ENCODE results near the gene PANX3.

Gene PANX3, protein sequence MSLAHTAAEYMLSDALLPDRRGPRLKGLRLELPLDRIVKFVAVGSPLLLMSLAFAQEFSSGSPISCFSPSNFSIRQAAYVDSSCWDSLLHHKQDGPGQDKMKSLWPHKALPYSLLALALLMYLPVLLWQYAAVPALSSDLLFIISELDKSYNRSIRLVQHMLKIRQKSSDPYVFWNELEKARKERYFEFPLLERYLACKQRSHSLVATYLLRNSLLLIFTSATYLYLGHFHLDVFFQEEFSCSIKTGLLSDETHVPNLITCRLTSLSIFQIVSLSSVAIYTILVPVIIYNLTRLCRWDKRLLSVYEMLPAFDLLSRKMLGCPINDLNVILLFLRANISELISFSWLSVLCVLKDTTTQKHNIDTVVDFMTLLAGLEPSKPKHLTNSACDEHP

DNA sequence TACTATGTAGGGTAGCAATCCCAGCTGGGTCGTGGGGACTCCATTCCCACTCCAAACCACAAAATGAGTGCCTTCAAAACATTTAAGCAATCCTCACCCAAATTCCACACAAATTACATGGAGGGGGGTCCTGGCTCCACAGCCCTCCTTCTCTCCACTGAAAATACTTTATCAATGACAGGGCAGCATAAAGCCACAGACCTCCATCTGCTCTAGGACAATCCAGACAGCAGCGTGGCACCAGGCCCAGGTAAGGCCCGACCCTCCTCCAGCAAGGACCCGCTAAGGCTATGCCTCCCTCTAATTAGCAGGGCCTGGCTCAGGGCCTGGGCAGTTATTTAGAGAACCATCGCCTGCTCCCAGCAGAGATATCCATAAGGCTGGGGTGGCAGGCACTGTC, at the start of gene PANX3:
PANX3 (plus strand) TSS at position 365 of the 400 bp plus-strand sequence. CDS start 129 bp downstream, outside the sequence.
- H3K4me1 Mint-ChIP-seq (ENCODE audit: low read depth), result peaks cover 7% of the 10 kb centered on the region
- H3K4me3 Mint-ChIP-seq, result no peak within 1 kb of the TSS
- no peak for DNase-seq
- H3K27me3 Mint-ChIP-seq, result peaks cover 2% of the 10 kb centered on the region
- H3K27ac Mint-ChIP-seq, result peak within 1 kb of the TSS; percentile 71
- H3K9me3 Mint-ChIP-seq, result no peaks in the 10 kb centered on the region
- H3K36me3 Mint-ChIP-seq (ENCODE audit: low read depth), result no peaks in the 10 kb centered on the region

DNA sequence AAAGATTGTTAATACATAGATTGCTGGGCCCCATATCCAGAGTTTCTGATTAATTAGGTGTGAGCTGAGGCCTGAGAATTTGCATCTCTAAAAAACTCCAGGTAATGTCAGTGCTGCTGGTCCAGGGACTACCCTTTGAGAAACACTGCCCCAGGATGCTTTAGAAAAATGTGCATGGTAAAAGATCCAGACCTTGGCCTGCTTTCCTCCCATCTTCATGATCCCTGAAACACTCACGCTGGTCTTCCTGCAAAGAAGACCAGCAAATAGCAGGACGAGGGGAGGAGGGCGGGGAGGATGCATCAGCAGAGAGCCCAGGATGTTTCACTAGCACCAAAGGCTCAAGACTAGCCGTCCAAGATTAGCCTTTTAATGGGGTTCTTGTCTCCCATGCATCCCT, 41.5 kb upstream of the PANX3 start, which contains the start of gene OR8A1:
OR8A1 (plus strand) TSS at position 301 of the 400 bp plus-strand sequence. CDS start 123 bp downstream, outside the sequence.
- DNase-seq, result no peak
- Mint-ChIP-seq H3K4me1 (ENCODE audit: low read depth) (no peaks in the 10 kb centered on the region), H3K9me3 (no peaks in the 10 kb centered on the region), H3K4me3 (no peak within 1 kb of the TSS), H3K27ac (no peak within 1 kb of the TSS), H3K27me3 (peaks cover 20% of the 10 kb centered on the region), H3K36me3 (ENCODE audit: low read depth) (no peaks in the 10 kb centered on the region)

DNA sequence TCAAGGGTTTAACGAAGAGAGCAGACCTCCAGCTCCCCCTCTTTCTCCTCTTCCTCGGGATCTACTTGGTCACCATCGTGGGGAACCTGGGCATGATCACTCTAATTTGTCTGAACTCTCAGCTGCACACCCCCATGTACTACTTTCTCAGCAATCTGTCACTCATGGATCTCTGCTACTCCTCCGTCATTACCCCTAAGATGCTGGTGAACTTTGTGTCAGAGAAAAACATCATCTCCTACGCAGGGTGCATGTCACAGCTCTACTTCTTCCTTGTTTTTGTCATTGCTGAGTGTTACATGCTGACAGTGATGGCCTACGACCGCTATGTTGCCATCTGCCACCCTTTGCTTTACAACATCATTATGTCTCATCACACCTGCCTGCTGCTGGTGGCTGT, 41.1 kb upstream of the PANX3 start:
- DNase-seq, result no peak
- H3K4me1 Mint-ChIP-seq (ENCODE audit: low read depth), result no peaks in the 10 kb centered on the region
- no peak overlapping the region for H3K27ac Mint-ChIP-seq
- peaks cover 22% of the 10 kb centered on the region for H3K27me3 Mint-ChIP-seq
- H3K36me3 Mint-ChIP-seq (ENCODE audit: low read depth), result no peaks in the 10 kb centered on the region
- H3K9me3 Mint-ChIP-seq, result no peaks in the 10 kb centered on the region
- H3K4me3 Mint-ChIP-seq, result no peak overlapping the region

DNA sequence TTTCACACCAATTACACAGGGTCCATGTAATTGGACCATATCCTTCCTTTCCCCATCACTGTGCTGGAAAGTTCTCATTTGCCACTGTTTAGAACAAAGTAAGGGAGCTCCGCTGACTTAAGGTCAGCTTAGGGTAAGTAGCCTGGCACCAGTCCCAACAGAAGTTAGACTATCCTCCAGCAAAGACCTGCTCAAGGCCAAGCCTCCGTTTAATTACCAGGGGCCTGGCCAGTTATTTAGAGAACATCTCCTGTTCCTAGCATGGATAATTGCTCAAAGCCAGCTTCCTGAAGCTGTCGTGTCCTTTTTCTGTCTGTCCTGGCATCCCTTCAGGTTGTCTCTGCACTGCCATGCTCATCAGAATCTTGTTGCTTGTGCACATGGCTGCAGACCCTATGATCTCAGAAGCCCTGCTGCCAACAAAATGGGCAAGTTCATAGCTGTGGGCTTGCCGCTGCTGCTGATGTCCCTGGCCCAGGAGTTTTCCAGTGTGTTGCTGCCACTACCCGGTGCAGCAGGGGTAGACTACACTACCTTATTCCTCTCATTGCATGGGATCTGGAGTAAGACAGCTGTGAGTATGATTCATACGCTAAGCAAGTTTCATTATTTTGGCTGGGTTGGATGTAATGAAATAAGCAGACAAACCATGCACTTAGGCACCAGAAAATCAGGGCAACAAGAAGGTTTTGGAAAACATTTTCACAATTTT, 33.4 kb upstream of the PANX3 start:
- Mint-ChIP-seq H3K9me3 (no peaks in the 10 kb centered on the region), H3K4me3 (no peak overlapping the region), H3K4me1 (ENCODE audit: low read depth) (no peaks in the 10 kb centered on the region), H3K36me3 (ENCODE audit: low read depth) (no peaks in the 10 kb centered on the region), H3K27ac (no peak overlapping the region), H3K27me3 (peaks cover 11% of the 10 kb centered on the region)
- no peak for DNase-seq

DNA sequence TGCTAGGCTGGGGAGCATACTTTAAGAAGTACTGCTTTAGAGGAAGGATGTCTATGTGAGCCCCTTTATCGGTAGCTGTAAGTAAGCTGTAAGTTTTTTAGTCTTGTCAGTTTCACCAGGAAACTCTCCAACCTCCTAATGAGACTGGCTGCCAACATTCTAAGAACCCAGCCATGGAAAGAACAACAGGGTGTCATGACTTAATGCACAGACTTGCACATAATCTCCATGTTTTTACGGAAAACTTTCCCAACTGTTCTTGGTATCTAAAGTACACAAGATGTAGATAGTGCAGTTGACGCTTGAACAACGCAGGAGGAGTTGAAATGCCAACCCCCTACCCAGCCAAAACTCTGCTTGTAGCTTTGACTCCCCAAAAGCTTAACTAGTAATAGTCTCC, 32.5 kb upstream of the PANX3 start:
- Mint-ChIP-seq H3K4me3 (no peak overlapping the region), H3K36me3 (ENCODE audit: low read depth) (no peaks in the 10 kb centered on the region), H3K4me1 (ENCODE audit: low read depth) (no peaks in the 10 kb centered on the region), H3K27ac (no peak overlapping the region), H3K9me3 (no peaks in the 10 kb centered on the region), H3K27me3 (peaks cover 6% of the 10 kb centered on the region)
- no peak for DNase-seq

DNA sequence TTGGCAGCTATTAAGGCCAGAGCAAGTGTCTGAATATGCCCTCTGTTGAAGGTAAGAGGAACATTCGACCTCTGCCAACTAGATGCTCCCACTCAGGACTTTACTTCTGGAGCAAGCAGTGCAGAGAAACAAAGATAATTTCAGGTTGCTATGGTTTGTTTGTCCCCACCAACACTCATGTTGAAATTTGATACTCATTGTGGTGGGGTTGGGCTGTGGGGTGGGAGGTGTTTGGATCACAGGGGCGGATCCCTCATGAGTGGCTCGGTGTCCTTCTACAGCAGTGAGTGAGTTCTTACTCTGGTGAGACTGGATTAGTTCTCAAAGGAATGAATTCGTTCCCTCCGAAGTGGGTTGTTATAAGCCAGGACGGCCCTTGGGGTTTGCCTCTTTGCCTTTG, 29.4 kb upstream of the PANX3 start:
- Mint-ChIP-seq H3K27ac (no peak overlapping the region), H3K4me1 (ENCODE audit: low read depth) (no peaks in the 10 kb centered on the region), H3K27me3 (peaks cover 4% of the 10 kb centered on the region), H3K4me3 (no peak overlapping the region), H3K9me3 (no peaks in the 10 kb centered on the region), H3K36me3 (ENCODE audit: low read depth) (no peaks in the 10 kb centered on the region)
- DNase-seq, result no peak

DNA sequence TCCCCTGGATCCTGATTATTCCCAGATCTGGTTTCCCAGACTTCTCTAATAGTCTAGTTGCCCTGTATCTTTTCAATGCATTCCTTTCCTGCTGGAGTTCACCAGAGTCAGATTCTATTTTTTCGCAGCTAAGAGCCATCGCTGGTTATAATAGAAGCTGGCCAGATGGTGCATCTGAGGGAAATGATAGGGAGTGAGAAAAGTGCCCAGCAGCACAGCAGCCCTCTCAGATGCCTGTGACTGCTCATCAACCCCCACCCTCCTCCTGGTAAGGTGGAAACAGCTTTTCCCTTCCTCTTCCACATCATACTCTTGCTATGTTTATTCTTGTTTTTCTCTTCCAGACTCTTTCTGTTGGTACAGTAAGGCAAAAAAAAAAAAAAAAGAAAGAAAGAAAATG, 28.7 kb upstream of the PANX3 start:
- Mint-ChIP-seq H3K36me3 (ENCODE audit: low read depth) (no peaks in the 10 kb centered on the region), H3K4me1 (ENCODE audit: low read depth) (no peaks in the 10 kb centered on the region), H3K27me3 (peaks cover 11% of the 10 kb centered on the region), H3K4me3 (no peak overlapping the region), H3K27ac (no peak overlapping the region), H3K9me3 (no peaks in the 10 kb centered on the region)
- no peak for DNase-seq

DNA sequence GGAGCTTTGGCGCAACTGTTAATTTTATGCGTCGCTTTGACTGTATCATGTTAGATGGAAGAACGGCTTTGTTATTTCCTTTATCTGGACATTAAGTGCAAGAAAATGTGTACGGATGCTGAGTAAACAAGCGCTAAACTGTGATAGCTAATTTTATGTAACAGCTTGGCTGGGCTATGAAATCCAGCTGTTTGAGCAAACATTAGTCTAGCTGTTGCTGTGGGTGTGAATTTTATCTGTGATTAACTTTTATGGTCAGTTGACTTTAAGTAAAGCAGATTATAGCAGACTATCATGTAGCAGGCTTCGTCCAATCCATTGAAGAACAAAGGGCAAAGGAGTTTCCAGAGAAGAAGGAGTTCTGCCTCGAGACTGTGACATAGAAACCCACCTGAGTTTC, 27.4 kb upstream of the PANX3 start:
- H3K36me3 Mint-ChIP-seq (ENCODE audit: low read depth), result no peaks in the 10 kb centered on the region
- H3K27ac Mint-ChIP-seq, result no peak overlapping the region
- peaks cover 17% of the 10 kb centered on the region for H3K27me3 Mint-ChIP-seq
- no peaks in the 10 kb centered on the region for H3K4me1 Mint-ChIP-seq (ENCODE audit: low read depth)
- no peak overlapping the region for H3K4me3 Mint-ChIP-seq
- H3K9me3 Mint-ChIP-seq, result no peaks in the 10 kb centered on the region
- DNase-seq, result no peak

DNA sequence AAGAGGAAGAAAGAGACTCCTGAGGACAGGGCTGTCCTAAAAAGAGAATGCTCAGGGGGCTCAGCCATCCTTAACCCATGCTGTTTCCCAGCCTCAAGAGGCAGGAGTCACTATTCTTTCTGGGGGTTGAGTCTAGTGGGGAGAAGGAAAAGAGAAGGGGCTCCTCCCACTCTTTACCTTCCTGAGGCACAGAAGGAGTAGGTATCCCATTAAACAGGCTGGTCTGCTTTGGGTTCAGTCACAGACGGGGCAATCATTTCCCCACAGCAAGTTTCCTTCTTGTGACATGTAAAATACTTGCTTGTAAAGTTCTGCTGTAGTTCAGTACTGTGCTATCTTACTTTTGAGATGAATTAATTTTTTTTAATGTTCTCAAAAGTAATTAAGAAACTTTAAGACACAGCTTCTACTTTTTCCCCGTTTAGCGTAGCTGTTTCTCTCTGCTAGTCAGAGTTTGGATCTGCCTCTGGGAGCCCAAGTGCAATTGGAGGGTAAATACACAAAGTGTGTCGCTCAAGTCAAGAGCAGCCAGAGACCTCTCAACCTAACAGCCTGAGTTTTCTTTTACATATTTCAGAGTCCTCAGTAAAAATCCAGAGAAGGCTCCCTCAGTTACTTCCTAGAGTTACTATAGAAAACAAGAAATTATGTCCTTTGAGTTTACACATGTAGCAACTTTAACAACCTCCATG, 26.4 kb upstream of the PANX3 start:
- Mint-ChIP-seq H3K4me1 (ENCODE audit: low read depth) (no peaks in the 10 kb centered on the region), H3K36me3 (ENCODE audit: low read depth) (no peaks in the 10 kb centered on the region), H3K27me3 (peaks cover 17% of the 10 kb centered on the region), H3K9me3 (no peaks in the 10 kb centered on the region), H3K27ac (no peak overlapping the region), H3K4me3 (no peak overlapping the region)
- DNase-seq, result no peak

DNA sequence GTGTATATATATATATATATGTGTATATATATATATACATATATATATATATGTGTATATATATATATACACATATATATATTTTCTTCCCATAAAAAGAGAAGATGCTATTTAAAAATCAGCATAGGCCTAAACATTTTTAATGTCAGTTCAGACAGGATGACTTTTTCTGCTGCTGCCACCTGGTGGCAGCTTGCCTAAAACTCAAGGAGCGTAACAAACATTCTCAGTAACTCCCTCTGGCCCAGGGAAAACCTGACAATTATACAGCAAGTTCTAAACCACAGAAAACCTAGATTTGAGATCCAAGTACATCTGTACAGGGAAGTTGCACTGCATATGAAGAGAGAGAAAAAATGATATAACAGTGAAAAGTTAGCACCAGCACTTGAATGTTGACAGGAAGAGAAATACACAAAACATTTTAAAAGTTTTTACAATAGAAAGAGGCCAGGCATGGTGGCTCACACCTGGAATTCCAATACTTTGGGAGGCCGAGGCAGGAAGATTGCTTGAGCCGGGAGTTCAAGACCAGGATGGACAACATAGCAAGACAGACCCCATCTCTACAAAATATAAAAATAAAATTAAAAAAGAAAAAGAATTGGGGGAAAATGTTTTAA, 24.9 kb upstream of the PANX3 start:
- peaks cover 17% of the 10 kb centered on the region for H3K27me3 Mint-ChIP-seq
- H3K27ac Mint-ChIP-seq, result no peak overlapping the region
- H3K4me1 Mint-ChIP-seq (ENCODE audit: low read depth), result no peaks in the 10 kb centered on the region
- peak; percentile 54 for DNase-seq
- no peak overlapping the region for H3K4me3 Mint-ChIP-seq
- H3K9me3 Mint-ChIP-seq, result no peaks in the 10 kb centered on the region
- no peaks in the 10 kb centered on the region for H3K36me3 Mint-ChIP-seq (ENCODE audit: low read depth)

DNA sequence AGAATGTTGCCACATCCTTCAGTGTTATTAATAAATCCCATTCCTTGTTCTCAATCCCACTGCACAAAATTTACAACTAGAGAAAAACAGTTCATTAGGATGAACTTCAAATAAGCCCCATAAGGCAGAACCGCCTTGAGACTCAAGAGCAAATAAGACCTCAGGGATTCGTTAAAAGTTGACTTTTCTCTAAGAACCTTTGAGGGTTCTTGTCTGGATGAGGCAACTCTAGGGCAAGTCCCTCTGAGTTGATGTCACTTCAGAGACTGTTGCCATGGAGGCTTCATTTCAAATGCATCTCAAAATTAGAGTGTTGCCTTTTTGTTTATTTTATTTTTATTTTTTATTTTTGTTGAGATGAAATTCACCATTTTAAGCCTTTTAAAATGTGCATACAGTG, 19.8 kb upstream of the PANX3 start:
- Mint-ChIP-seq H3K4me3 (no peak overlapping the region), H3K4me1 (ENCODE audit: low read depth) (no peaks in the 10 kb centered on the region), H3K27ac (no peak overlapping the region), H3K27me3 (peaks cover 35% of the 10 kb centered on the region), H3K36me3 (ENCODE audit: low read depth) (no peaks in the 10 kb centered on the region), H3K9me3 (no peaks in the 10 kb centered on the region)
- no peak for DNase-seq

DNA sequence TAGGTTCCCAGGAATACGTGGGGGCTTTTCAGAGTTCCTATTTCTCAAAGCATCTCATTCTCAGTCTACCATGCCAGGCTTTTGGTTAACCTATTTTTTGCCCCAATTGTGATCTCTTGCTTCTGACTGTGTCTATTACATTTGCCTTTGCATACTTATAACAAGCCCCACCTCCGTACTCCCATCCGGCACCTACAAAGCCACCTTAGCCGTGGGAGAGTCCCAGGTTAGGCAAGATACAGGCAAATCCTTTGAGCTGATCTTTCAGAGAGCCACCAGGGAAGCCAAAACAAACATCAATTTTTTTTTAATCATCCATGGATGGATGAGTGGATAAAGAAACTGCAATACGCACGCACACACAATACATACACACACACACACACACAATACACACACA, 18.6 kb upstream of the PANX3 start:
- Mint-ChIP-seq H3K27me3 (peaks cover 31% of the 10 kb centered on the region), H3K27ac (no peak overlapping the region), H3K4me3 (no peak overlapping the region), H3K36me3 (ENCODE audit: low read depth) (no peaks in the 10 kb centered on the region), H3K4me1 (ENCODE audit: low read depth) (no peaks in the 10 kb centered on the region), H3K9me3 (no peaks in the 10 kb centered on the region)
- no peak for DNase-seq

DNA sequence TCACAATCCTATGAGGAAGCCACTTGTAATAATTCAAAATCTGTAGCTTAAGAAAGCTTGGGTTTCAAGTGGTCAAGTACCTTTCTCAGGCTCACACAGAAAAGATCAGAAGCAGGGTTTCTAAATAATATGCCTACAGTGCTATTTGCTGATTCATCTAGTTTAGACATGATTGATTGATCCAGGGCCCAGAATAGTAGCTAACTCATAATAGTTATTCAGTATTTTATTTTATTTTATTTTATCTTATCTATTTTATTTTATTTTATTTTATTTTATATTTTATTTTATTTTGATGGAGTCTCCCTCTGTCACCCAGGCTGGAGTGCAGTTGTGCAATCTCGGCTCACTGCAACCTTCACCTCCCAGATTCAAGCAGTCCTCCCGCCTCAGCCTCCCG, 15.9 kb upstream of the PANX3 start:
- no peak for DNase-seq
- H3K27me3 Mint-ChIP-seq, result peaks cover 33% of the 10 kb centered on the region
- no peak overlapping the region for H3K4me3 Mint-ChIP-seq
- H3K9me3 Mint-ChIP-seq, result no peaks in the 10 kb centered on the region
- no peaks in the 10 kb centered on the region for H3K36me3 Mint-ChIP-seq (ENCODE audit: low read depth)
- H3K4me1 Mint-ChIP-seq (ENCODE audit: low read depth), result no peaks in the 10 kb centered on the region
- no peak overlapping the region for H3K27ac Mint-ChIP-seq

DNA sequence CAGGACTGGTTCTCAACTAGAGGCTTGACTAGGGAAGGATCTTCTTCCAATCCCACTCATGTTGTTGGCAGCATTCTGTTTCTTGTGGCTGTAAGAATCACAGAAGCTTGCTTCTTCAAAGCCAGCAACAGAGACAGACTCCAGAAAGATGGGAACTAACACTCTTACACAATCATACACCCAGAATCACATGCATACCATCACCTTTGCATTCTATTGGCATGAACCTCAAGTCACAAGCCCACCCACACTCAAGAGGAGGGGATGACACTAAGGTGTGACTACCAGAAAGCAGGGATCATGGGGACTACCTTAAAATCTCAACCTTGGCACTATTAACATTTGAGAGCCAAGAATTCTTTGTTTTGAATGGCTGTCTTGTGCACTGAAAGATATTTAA, 13.6 kb upstream of the PANX3 start:
- H3K27ac Mint-ChIP-seq, result no peak overlapping the region
- peaks cover 44% of the 10 kb centered on the region for H3K27me3 Mint-ChIP-seq
- H3K9me3 Mint-ChIP-seq, result no peaks in the 10 kb centered on the region
- H3K36me3 Mint-ChIP-seq (ENCODE audit: low read depth), result no peaks in the 10 kb centered on the region
- no peak for DNase-seq
- H3K4me3 Mint-ChIP-seq, result no peak overlapping the region
- H3K4me1 Mint-ChIP-seq (ENCODE audit: low read depth), result no peaks in the 10 kb centered on the region
